ENCODE results near the gene WDSUB1. TPM values are rescaled to one million over a fixed set of nuclear protein-coding genes. Genes with fewer than 3 reads are reported as not detected.

WDSUB1 gene
- total and polyA plus RNA-seq, 9 of the 15 experiments (the other 6 are each of a cell fraction or from before 2014, with no cell fraction given), result 5.2 to 13.7 (median 9.4) TPM

- TF ChIP-seq ZNF347 (CRISPR knock-in tag; IDR thresholded peaks at IDR 0.05; ENCODE audit: low read depth), result no peak
- TF ChIP-seq UBTF (IDR thresholded peaks at IDR 0.05; ENCODE audit: borderline replicate concordance in 1 of 2, low read depth in 2 of 2, low read length in 2 of 2), result no peak
- no peak for TF ChIP-seq HNRNPUL1 (IDR thresholded peaks at IDR 0.05; ENCODE audit: low read length)
- TF ChIP-seq MCM5 (IDR thresholded peaks at IDR 0.05; ENCODE audit: low read depth), result no peak
- no peak for TF ChIP-seq MED1 (CRISPR knock-in tag; IDR thresholded peaks at IDR 0.05; ENCODE audit: borderline replicate concordance)
- 0 out of 4 replicates have a peak, but pooled peaks of 1 of the 2 experiments have one; percentile 0 for TF ChIP-seq KDM1A (IDR thresholded peaks at IDR 0.05)
- TF ChIP-seq ZNF707 (CRISPR knock-in tag; conservative IDR thresholded peaks at IDR 0.05), result no peak
- no peak for TF ChIP-seq ZNF146 (CRISPR knock-in tag; IDR thresholded peaks at IDR 0.05; ENCODE audit: unreplicated experiment)
- TF ChIP-seq GTF2F1 (IDR thresholded peaks at IDR 0.05; ENCODE audit: low read depth, low read length), result no peak
- TF ChIP-seq GMEB1 (CRISPR knock-in tag; IDR thresholded peaks at IDR 0.05), result peak; percentile 24; the same call in 1 of the 2 replicates
- no peak for TF ChIP-seq IRF2 (CRISPR knock-in tag; IDR thresholded peaks at IDR 0.05)
- TF ChIP-seq HDGF (IDR thresholded peaks at IDR 0.05), result no peak
- no peak for TF ChIP-seq CHAMP1 (IDR thresholded peaks at IDR 0.05)
- peak; percentile 45 for TF ChIP-seq MYC (IDR thresholded peaks at IDR 0.05; ENCODE audit: low read depth, low read length)
- TF ChIP-seq MYC (CRISPR knock-in tag; IDR thresholded peaks at IDR 0.05; ENCODE audit: borderline replicate concordance, low read depth), result no peak
- TF ChIP-seq ZNF445 (CRISPR knock-in tag; IDR thresholded peaks at IDR 0.05; ENCODE audit: low read depth), result no peak
- 0 out of 2 replicates have a peak, but pooled peaks have one; percentile 18 for TF ChIP-seq HDAC2 (IDR thresholded peaks at IDR 0.05)
- no peak for TF ChIP-seq THAP7 (CRISPR knock-in tag; IDR thresholded peaks at IDR 0.05)
- no peak for TF ChIP-seq ZC3H8 (IDR thresholded peaks at IDR 0.05)
- no peak for TF ChIP-seq ZFP91 (CRISPR knock-in tag; IDR thresholded peaks at IDR 0.05)
Measured at GRCh38 chr2:159285929-159286708, at the start of gene WDSUB1 (continued).

All from K562 (cell line).